ENCODE measurements around the gene RNASE8.

Gene RNASE8

DNA sequence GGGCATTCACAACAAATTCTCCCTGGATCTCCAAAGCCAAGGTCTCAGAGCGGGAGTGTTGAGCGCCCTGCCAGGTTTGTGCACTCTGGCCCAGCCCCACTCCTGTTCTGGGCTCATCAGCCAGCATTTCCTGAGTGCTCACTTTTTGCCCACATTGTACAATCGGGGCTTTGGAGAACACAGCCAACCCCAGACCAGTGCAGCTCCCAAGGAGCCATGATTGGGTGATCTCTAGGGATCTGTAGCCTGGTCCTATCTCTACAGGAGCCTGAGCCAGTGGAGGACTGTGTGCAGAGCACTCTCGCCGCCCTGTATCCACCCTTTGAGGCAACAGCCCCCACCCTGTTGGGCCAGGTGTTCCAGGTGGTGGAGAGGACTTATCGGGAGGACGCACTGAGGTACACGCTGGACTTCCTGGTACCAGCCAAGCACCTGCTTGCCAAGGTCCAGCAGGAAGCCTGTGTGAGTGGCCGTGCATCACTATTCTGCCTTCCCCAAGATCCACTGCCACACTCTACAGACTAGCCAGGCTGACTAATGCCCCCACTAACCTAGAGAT is 15.2 kb downstream of the RNASE8 start:
- DNase-seq (ENCODE audit: low read depth in 2 of 2), result no peak

GRCh38 chr14:21073921-21074320 is 16.3 kb downstream of the RNASE8 start:
- no peak for DNase-seq (ENCODE audit: low read depth in 2 of 2)

DNA sequence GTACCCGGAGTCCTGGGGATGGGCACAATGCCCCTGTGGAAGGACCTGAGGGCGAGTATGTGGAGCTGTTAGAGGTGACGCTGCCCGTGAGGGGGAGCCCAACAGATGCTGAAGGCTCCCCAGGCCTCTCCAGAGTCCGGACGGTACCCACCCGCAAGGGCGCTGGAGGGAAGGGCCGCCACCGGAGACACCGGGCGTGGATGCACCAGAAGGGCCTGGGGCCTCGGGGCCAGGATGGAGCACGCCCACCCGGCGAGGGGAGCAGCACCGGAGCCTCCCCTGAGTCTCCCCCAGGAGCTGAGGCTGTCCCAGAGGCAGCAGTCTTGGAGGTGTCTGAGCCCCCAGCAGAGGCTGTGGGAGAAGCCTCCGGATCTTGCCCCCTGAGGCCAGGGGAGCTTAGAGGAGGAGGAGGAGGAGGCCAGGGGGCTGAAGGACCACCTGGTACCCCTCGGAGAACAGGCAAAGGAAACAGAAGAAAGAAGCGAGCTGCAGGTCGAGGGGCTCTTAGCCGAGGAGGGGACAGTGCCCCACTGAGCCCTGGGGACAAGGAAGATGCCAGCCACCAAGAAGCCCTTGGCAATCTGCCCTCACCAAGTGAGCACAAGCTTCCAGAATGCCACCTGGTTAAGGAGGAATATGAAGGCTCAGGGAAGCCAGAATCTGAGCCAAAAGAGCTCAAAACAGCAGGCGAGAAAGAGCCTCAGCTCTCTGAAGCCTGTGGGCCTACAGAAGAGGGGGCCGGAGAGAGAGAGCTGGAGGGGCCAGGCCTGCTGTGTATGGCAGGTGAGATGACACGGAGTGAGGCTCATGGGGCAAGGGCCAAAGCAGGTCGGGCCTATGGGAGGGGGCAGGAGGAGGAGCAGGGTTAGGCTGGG is 17.0 kb downstream of the RNASE8 start:
- no peak for DNase-seq (ENCODE audit: low read depth in 2 of 2)

GRCh38 chr14:21075719-21076437 is 18.3 kb downstream of the RNASE8 start:
- no peak for DNase-seq (ENCODE audit: low read depth in 2 of 2)

- no peak for DNase-seq (ENCODE audit: low read depth in 2 of 2)
Observed at GRCh38 chr14:21077672-21078071, 20.1 kb downstream of the RNASE8 start.

DNA sequence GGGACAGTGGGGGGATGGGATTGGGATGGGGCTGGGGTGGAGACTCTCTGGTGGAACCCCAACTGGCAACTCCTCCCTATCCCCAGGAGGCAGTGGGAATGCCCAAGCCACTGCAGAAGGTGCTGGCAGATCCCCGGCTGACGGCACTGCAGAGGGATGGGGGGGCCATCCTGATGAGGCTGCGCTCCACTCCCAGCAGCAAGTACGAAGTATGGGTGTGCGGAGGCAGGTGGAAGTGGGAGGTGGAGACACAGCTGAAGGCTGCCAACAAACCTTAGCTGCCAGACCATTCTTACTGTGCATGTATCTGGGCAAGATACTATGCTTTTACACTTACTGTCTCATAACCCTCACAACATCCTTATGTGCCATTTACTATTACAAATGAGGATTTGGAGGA is 20.7 kb downstream of the RNASE8 start:
- DNase-seq (ENCODE audit: low read depth in 2 of 2), result no peak

DNA sequence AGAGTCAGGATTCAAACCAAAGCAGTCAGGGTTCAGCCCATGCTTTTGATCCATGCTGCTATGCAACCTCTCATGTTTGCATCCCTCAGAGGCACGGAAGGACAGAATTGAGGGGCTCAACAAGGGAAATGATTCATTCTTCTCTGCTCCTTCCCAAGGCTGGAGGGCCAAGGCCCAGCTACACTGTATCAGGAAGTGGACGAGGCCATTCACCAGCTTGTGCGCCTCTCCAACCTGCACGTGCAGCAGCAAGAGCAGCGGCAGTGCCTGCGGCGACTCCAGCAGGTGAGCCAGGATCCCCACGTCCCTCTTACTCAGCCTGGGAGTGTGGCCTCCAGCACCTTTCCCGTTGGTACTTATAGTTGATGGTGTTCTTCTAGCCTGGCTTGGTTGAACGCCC is 21.1 kb downstream of the RNASE8 start:
- no peak for DNase-seq (ENCODE audit: low read depth in 2 of 2)

GRCh38 chr14:21081521-21082142 is 24.0 kb downstream of the RNASE8 start:
- DNase-seq (ENCODE audit: low read depth in 2 of 2), result no peak

- DNase-seq (ENCODE audit: low read depth in 2 of 2), result no peak
Observed at GRCh38 chr14:21083565-21084325, 26.1 kb downstream of the RNASE8 start.

GRCh38 chr14:21084396-21084795 is 26.8 kb downstream of the RNASE8 start:
- DNase-seq (ENCODE audit: low read depth in 2 of 2), result no peak

GRCh38 chr14:21084998-21085853 is 27.6 kb downstream of the RNASE8 start:
- DNase-seq (ENCODE audit: low read depth in 2 of 2), result no peak

- no peak for DNase-seq (ENCODE audit: low read depth in 2 of 2)
Observed at GRCh38 chr14:21086908-21087293, 29.3 kb downstream of the RNASE8 start.

- DNase-seq (ENCODE audit: low read depth in 2 of 2), result peak; percentile 83 to 85
Observed at GRCh38 chr14:21087294-21088091, 29.9 kb downstream of the RNASE8 start.

GRCh38 chr14:21088687-21089086 is 31.1 kb downstream of the RNASE8 start:
- DNase-seq (ENCODE audit: low read depth in 2 of 2), result no peak

- DNase-seq (ENCODE audit: low read depth in 2 of 2), result no peak
Observed at GRCh38 chr14:21089271-21089670, 31.6 kb downstream of the RNASE8 start.

- DNase-seq (ENCODE audit: low read depth in 2 of 2), result no peak
Observed at GRCh38 chr14:21089877-21090193, 32.2 kb downstream of the RNASE8 start.

GRCh38 chr14:21090194-21090939 is 32.7 kb downstream of the RNASE8 start:
- no peak for DNase-seq (ENCODE audit: low read depth in 2 of 2)

DNA sequence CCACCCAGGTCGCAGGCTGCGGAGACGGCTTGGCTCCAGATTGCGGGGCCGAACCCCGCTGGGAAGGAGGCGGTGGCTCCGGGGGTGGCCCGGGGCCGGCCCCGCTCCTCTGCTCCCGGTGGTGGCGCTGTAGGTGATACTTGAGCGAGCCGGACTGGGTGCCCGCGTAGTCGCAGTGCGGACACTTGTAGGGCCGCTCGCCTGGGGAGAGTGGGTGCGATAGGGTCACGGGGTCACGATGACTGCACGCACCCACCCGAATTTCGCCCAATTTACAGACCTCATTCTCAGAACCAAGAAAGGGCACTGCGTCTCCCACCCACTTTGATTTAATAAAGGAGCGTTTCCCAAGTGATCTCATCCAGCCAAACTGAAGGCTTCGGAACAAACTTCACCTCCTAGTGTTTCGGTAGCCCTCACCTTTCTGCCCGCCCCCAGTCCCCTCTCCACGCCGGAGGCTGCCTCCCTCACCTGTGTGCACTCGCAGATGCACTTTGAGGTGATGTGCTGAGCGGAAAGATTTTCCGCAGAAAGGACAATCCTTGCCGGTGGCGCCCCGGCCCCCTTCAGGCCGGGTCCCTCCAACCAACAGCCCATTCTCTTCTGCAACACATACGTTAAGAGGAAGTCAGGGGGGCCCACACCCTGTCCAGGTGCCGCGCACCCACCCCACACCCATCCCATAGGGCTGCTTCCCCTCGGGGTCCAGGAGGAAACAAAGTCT is 33.5 kb downstream of the RNASE8 start:
- no peak for DNase-seq (ENCODE audit: low read depth in 2 of 2)

Measured in fibroblast of skin of left quadriceps (primary cell).